Gastrocnemius medialis (tissue), 4 donors: ENCODE results near the gene C10orf71.

ENCODE experiments used
- POLR2A ChIP-seq, 2 donors: fragments of 450-650 bp; IDR thresholded peaks; one replicate each; pipeline ENCODE4 v1.6.1; 2017; ENCODE audit warnings: antibody characterized with exemption in 2 of 2, mild to moderate bottlenecking in 2 of 2, moderate library complexity in 2 of 2
- TF ChIP-seq, protein P1 (sequence below), 5 experiments: fragments of 450-650 bp in 3 of 5; fragments of 200-600 bp in 2 of 5; sonication (generic) in 2 of 5; IDR thresholded peaks in 4 of 5; conservative IDR thresholded peaks in 1 of 5; 1 replicate in 4 of 5; 2 replicates in 1 of 5; pipeline ENCODE4 v1.5.1; 2016 to 2019; ENCODE audit warnings: antibody characterized with exemption in 5 of 5, mild to moderate bottlenecking in 3 of 5, moderate library complexity in 3 of 5

DNA sequence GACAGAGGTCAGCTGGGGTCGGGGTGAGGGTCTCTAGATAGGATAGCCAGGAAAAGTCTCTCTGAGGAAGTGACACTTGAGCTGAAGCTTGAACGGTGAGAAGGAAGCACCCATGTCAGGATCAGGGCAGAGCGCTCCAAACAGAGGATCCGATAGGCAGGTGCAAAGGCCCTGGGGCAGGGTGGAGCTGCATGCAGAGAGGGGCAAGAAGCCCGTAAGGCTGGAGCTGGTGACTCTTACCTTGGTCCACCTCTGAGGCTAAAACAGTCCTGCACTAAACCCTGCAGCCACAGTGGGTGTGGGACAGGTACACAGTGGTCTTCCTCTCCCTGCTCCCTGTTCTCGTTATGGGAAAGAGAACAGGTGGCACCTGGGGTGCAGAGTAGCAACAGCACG, 5.8 kb upstream of the C10orf71 start:
- TF ChIP-seq, protein P1, sequence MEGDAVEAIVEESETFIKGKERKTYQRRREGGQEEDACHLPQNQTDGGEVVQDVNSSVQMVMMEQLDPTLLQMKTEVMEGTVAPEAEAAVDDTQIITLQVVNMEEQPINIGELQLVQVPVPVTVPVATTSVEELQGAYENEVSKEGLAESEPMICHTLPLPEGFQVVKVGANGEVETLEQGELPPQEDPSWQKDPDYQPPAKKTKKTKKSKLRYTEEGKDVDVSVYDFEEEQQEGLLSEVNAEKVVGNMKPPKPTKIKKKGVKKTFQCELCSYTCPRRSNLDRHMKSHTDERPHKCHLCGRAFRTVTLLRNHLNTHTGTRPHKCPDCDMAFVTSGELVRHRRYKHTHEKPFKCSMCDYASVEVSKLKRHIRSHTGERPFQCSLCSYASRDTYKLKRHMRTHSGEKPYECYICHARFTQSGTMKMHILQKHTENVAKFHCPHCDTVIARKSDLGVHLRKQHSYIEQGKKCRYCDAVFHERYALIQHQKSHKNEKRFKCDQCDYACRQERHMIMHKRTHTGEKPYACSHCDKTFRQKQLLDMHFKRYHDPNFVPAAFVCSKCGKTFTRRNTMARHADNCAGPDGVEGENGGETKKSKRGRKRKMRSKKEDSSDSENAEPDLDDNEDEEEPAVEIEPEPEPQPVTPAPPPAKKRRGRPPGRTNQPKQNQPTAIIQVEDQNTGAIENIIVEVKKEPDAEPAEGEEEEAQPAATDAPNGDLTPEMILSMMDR (IDR thresholded peaks at IDR 0.05 in 4 of 5, conservative IDR thresholded peaks at IDR 0.05 in 1 of 5) = no peak
- no peak for TF ChIP-seq POLR2A (IDR thresholded peaks at IDR 0.05)
